ENCODE data around the gene FGD5.

The FGD5 gene

GRCh38 chr3:14810801-14811661, 7.7 kb upstream of the FGD5 start:
- H3K4me3 ChIP-seq (replicated peaks in 1 of 2; ENCODE audit: low read depth in 2 of 2, low read length in 2 of 2): peak overlapping the region in 1 of 2 donors; percentile 41
- DNase-seq (ENCODE audit: low read depth in 2 of 2): no peak
- TF ChIP-seq CTCF (IDR thresholded peaks at IDR 0.05; ENCODE audit: low read depth, low read length): no peak

- peak overlapping the region in 1 of 2 donors; percentile 41 for H3K4me3 ChIP-seq (replicated peaks in 1 of 2; ENCODE audit: low read depth in 2 of 2, low read length in 2 of 2)
Observed at GRCh38 chr3:14811684-14812083, 7.1 kb upstream of the FGD5 start.

GRCh38 chr3:14812196-14812790, 6.5 kb upstream of the FGD5 start:
- no peak for TF ChIP-seq CTCF (IDR thresholded peaks at IDR 0.05; ENCODE audit: low read depth, low read length)
- H3K4me3 ChIP-seq (replicated peaks in 1 of 2; ENCODE audit: low read depth in 2 of 2, low read length in 2 of 2): no peak overlapping the region

More at GRCh38 chr3:14811684-14812083, 7.1 kb upstream of the FGD5 start:
- DNase-seq (ENCODE audit: low read depth in 2 of 2): peak in 1 of 2 donors; percentile 26
- TF ChIP-seq CTCF (IDR thresholded peaks at IDR 0.05; ENCODE audit: low read depth, low read length): no peak

GRCh38 chr3:14814411-14814871, 4.3 kb upstream of the FGD5 start:
- no peak for DNase-seq (ENCODE audit: low read depth in 2 of 2)
- H3K4me3 ChIP-seq (replicated peaks in 1 of 2; ENCODE audit: low read depth in 2 of 2, low read length in 2 of 2): no peak overlapping the region
- TF ChIP-seq CTCF (IDR thresholded peaks at IDR 0.05; ENCODE audit: low read depth, low read length): no peak

More at GRCh38 chr3:14812196-14812790, 6.5 kb upstream of the FGD5 start:
- no peak for DNase-seq (ENCODE audit: low read depth in 2 of 2)

GRCh38 chr3:14816359-14816758, 2.4 kb upstream of the FGD5 start:
- no peak overlapping the region for H3K4me3 ChIP-seq (replicated peaks in 1 of 2; ENCODE audit: low read depth in 2 of 2, low read length in 2 of 2)
- no peak for TF ChIP-seq CTCF (IDR thresholded peaks at IDR 0.05; ENCODE audit: low read depth, low read length)
- no peak for DNase-seq (ENCODE audit: low read depth in 2 of 2)

- no peak for TF ChIP-seq CTCF (IDR thresholded peaks at IDR 0.05; ENCODE audit: low read depth, low read length)
- no peak for DNase-seq (ENCODE audit: low read depth in 2 of 2)
- no peak overlapping the region for H3K4me3 ChIP-seq (replicated peaks in 1 of 2; ENCODE audit: low read depth in 2 of 2, low read length in 2 of 2)
Observed at GRCh38 chr3:14819671-14820070, 909 bp downstream of the FGD5 start.
